Epidermal melanocyte (primary cell): ENCODE data around the gene CLPX.
"Not testable (repeated sequence)": the region's sequence is repeated elsewhere in the genome, so short reads cannot be mapped to it uniquely, and the experiment has no call there.

Experiments used
- DNase-seq: peaks from one replicate; pipeline ENCODE4 v3.0.0; 2011; ENCODE audit warnings: low spot score; ENCODE audit not compliant: insufficient read length

The CLPX gene

GRCh38 chr15:65184868-65185717 is at the start of gene CLPX:
Gene CLPX, minus strand, starts transcription at chr15:65185342. Its CDS starts 189 bp downstream, at chr15:65185153.
- DNase-seq, result peak; percentile 51

- no peak for DNase-seq
These were observed 48.6 kb upstream of the CLPX start for GRCh38 chr15:65233696-65234095.

DNA sequence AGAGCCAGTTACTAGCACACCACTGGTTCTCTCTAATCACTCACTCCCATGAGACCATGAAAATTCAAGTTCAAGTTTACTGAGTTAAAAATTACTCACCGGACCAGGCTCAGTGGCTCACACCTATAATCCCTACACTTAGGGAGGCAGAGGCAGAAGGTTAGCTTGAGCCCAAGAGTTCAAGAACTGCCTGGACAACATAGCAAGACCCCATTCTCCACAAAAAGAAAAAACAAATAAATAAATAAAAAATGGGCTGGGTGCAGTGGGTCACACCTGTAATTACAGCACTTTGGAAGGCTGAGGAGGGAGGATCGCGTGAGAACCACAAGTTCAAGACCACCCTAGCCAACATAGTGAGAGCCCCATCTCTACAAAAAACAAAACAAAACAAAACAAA is 47.4 kb upstream of the CLPX start:
- no peak for DNase-seq

GRCh38 chr15:65231306-65231705 is 46.2 kb upstream of the CLPX start:
- DNase-seq, result no peak

DNA sequence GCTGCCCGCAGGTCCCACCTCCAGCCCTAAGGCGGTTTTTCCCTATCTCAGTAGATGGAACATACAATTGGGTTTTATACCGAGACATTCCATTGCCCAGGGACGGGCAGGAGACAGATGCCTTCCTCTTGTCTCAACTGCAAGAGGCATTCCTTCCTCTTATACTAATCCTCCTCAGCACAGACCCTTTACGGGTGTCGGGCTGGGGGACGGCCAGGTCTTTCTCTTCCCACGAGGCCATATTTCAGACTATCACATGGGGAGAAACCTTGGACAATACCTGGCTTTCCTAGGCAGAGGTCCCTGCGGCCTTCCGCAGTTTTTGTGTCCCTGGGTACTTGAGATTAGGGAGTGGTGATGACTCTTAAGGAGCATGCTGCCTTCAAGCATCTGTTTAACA is 41.8 kb upstream of the CLPX start:
- not testable (repeated sequence) for DNase-seq

DNA sequence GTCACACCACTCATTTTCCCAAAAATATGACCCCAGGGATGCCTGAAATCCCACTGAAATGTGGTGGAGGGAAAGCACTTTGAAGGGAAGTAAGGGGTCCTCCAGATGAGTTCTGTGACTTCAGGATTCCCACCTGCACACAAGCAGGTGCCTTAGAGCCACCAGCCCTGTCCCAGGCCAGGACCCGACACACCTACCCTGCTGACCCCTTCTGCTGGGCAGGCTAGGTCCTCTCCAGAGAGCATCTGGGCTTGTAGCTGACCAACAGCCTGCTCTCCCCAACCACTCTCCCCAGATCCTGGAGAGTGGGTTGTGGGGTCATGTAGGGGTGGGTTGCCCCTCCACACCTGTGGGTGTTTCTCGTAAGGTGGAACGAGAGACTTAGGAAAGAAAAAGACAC is 41.1 kb upstream of the CLPX start:
- DNase-seq, result no peak

- DNase-seq, result no peak
These were observed 38.9 kb upstream of the CLPX start for GRCh38 chr15:65223996-65224395.

DNA sequence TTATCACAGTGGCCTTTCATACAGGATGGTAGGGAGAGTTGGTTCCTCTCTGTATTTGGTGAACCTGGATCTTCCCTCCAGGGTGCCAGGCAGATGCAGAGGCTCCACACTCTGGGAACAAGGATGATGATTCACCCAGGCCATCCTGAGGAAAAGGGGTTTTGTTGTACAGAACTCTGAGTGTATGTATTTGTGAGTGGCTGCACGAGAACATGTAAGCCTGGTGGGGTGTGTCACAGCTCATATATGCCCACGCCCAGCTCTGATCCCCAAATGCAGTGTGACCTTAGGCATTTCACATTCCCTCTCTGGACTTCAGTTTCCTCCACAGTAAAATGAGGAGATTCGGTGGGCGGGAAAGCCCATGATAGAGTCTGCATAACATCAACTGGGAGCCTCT is 37.7 kb upstream of the CLPX start:
- DNase-seq, result no peak

GRCh38 chr15:65221697-65222096 is 36.6 kb upstream of the CLPX start:
- no peak for DNase-seq

DNA sequence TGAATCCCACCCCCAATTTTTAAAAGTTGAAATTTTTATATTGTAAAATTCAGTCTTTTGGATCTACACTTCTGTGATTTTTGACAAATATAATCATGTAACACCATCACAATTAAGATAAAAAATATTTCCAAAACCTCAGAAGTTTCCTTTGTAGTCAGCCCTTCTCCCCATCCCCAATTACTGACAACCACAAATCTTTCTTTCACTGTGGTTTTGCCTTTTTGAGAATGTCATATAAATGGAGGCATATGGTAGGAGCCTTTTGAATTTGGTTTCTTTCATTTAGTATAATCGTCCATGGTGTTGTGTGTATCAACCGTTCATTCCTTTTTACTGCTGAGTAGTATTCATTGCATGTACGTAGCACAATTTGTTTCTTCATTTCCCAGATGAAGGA is 34.0 kb upstream of the CLPX start:
- DNase-seq, result no peak

GRCh38 chr15:65217526-65218482 is 32.7 kb upstream of the CLPX start:
- DNase-seq, result no peak

- DNase-seq, result no peak
These were observed 30.4 kb upstream of the CLPX start for GRCh38 chr15:65215496-65215895.

DNA sequence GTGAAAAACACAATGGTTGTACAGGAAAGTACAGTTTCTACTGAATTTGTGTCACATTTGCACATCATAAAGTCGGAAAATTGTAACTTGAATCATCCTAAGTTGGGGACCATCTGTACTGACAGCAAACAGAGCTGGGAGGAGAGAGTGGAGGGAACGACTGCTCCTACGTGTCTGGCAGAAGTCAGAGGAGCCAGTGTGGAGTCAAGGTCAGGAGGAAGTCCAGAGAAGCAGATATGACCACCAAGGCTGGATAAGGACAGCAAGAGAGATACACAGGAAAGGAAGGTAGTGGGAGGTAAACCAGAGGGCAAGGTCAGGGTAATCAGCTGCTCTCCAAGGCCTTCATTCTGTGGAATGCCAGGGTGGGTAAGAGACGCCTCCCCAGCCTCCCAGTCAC is 28.9 kb upstream of the CLPX start:
- DNase-seq, result no peak

DNA sequence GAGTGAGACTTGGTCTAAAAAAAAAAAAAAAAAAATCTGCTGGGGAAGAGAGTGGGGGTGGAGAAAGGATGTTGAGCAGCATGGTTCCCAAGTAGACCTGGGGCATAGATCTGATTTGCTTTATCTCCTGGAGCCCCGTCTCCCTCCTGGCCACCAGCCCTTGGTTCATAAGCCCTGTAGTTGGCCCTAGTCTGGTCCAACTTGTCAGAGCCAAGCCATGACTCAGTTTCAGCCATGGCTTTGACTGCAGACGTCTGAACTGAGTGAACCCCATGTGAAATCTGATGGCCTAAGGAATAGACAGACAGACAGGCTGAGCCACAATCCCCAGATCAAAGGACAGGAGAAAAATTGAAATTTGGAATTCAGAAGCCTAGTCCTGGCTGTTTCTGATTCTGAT is 28.1 kb upstream of the CLPX start:
- DNase-seq, result no peak

DNA sequence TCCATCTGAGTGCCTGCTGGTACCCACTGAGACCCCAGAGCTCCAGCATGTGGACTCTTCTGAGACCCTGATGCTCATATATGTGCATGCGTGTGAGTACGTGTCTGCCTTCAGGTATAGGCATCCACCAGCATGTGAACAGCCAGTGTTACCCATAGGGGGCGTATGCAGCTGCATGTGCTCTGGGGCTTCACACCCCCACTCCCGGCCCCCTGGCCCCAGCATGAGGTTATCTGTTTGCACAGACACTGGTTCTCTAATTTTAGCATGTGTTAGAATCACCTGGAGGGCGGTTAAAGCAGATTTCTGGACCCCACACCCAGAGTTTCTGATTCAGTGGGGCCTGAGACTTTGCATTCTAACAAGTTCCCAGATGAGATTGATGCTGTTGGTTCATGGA is 27.0 kb upstream of the CLPX start:
- DNase-seq, result no peak

DNA sequence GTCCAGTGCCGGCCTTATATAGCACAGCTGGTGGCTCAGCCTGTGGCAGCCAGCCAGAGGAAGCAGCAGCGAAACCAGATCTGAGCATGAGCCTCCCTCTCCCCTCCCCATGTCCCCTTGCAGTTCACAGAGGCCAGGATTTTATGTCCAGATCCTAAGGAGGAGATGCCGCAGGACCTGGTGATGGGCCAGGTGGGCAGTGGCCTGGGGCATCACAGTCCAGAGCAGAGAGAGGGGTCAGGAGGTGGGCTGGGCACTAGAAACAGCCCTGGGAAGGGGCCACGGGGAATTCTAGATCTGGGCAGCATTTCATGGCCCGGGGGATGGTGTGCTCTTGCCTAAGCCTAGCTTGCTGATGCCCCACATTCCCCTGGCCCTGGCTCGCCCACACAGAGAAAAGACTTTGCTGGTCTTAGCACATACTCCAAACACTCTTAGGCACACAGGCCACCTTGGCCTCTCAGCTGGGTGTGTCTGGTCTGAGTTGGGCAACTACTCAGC is 26.4 kb upstream of the CLPX start:
- no peak for DNase-seq

DNA sequence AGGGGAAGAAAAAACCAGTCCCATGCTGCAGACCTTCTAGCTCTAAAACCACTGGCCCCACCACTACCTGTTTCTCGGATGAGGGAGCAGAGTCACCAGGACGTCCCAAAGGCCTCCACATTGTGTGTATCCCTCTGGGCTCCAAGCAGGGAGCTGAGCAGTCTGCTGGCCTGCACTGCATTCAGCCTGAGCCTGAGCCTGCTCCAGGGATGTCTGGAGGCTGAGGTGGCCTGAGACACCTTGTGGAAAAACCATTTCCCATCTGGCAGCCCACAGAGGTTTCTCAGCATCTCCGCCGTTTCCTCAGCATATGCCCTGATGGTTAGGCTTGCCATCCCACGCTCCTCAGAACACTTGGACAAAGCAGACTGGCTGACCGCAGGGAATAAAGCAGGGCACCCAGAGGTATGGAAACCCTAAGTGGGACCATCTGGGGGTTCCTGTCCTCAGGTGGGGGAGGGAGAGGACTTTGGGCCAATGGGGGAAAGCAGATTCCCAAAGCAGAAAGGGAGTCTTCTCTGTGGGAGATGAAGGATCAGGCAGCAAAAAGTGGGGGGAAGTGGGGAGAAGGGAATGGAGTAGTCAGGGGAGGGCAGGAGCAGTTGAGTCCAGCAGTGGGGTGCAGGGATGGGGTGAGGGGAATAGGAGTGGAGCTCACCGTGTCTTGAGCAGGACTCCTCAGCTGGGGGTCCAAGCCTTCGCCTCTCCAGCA is 25.8 kb upstream of the CLPX start, which contains the start of gene CILP:
TSS of gene CILP (minus strand) at position 704 of the 712 bp plus-strand sequence. CDS start 1,718 bp downstream, outside the sequence.
- no peak for DNase-seq

- no peak for DNase-seq
These were observed 24.8 kb upstream of the CLPX start for GRCh38 chr15:65209701-65210643.

GRCh38 chr15:65208647-65209046 is 23.5 kb upstream of the CLPX start:
- DNase-seq, result no peak

DNA sequence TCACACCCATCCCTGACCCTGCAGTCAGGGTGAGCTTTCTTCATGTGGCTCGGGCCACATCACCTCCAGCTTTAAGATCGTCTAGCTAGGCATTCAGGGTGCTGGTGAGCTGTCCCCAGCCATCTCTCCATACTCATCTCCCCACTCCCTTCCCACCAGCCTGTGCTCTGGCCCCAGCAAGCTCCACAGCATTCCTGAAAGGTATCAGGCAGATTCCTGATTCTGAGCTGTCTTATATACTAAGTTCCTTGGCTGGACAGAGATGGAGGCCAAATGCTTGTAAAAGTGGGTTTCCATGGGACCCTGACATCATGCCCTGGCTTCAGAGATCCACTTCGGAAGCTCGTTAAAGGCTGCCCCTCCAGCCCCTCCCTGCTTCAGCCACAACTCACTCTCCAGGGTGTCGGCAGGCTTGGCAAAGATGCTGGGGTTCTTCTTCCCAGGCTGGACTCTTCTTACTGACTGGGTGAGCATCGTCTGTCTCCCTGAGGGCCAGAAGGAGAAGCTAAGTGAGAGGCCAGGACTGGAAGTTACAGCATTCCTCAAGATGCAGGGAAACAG is 22.2 kb upstream of the CLPX start:
- DNase-seq, result no peak
